ENCODE measurements around the gene LONRF2.
A peak's percentile ranks its signal among the peaks of the same experiment; 100 is the strongest.
"Not testable (repeated sequence)": the region's sequence is repeated elsewhere in the genome, so short reads cannot be mapped to it uniquely, and the experiment has no call there.

The LONRF2 gene

GRCh38 chr2:100250645-100251044 is 71.7 kb downstream of the LONRF2 start:
- Histone ChIP-seq H3K36me3 (no peaks in the 10 kb centered on the region), H3K9me3 (no peaks in the 10 kb centered on the region), H3K27me3 (no peaks in the 10 kb centered on the region), H3K4me3 (no peak overlapping the region), H3K27ac (no peak overlapping the region), H3K4me1 (peaks cover 0 to 3% (median 0%) of the 10 kb centered on the region in 4 donors)
- DNase-seq: no peak
- intact Hi-C loops (cut with DNase I; ENCODE audit: low total_unique reads): no loop called here
- no peak for TF ChIP-seq CTCF (IDR thresholded peaks at IDR 0.05)

GRCh38 chr2:100248971-100249370 is 73.3 kb downstream of the LONRF2 start:
- TF ChIP-seq CTCF (IDR thresholded peaks at IDR 0.05): no peak
- Histone ChIP-seq H3K27me3 (no peaks in the 10 kb centered on the region), H3K4me1 (peaks cover 0 to 3% (median 0%) of the 10 kb centered on the region in 4 donors), H3K9me3 (no peaks in the 10 kb centered on the region), H3K27ac (no peak overlapping the region), H3K36me3 (no peaks in the 10 kb centered on the region), H3K4me3 (no peak overlapping the region)
- intact Hi-C loops (cut with DNase I; ENCODE audit: low total_unique reads): no loop called here
- DNase-seq: no peak

GRCh38 chr2:100248556-100248955 is 73.7 kb downstream of the LONRF2 start:
- H3K9me3 ChIP-seq; DNase-seq; H3K4me1 ChIP-seq; H3K27me3 ChIP-seq; H3K36me3 ChIP-seq; intact Hi-C loops (cut with DNase I; ENCODE audit: low total_unique reads); H3K4me3 ChIP-seq; H3K27ac ChIP-seq: not testable (repeated sequence)

GRCh38 chr2:100248044-100248330 is 74.3 kb downstream of the LONRF2 start:
- DNase-seq: no peak
- TF ChIP-seq CTCF (IDR thresholded peaks at IDR 0.05): no peak
- Histone ChIP-seq H3K9me3 (no peaks in the 10 kb centered on the region), H3K4me3 (no peak overlapping the region), H3K4me1 (peaks cover 0 to 3% (median under 1%) of the 10 kb centered on the region in 4 donors), H3K27me3 (no peaks in the 10 kb centered on the region), H3K27ac (no peak overlapping the region), H3K36me3 (no peaks in the 10 kb centered on the region)
- intact Hi-C loops (cut with DNase I; ENCODE audit: low total_unique reads): no loop called here

- H3K9me3 ChIP-seq: no peaks in the 10 kb centered on the region
- H3K36me3 ChIP-seq: no peaks in the 10 kb centered on the region
- no peak for TF ChIP-seq CTCF (IDR thresholded peaks at IDR 0.05)
- no peak overlapping the region for H3K4me3 ChIP-seq
- no peaks in the 10 kb centered on the region for H3K27me3 ChIP-seq
- DNase-seq: no peak
- intact Hi-C loops (cut with DNase I; ENCODE audit: low total_unique reads): no loop called here
- no peak overlapping the region for H3K27ac ChIP-seq
- peaks cover 0 to 7% (median 2%) of the 10 kb centered on the region in 4 donors for H3K4me1 ChIP-seq
These were observed 74.9 kb downstream of the LONRF2 start for GRCh38 chr2:100247256-100248043.

GRCh38 chr2:100246163-100247145 is 75.8 kb downstream of the LONRF2 start:
- Histone ChIP-seq H3K4me3 (no peak overlapping the region), H3K4me1 (peaks cover 0 to 8% (median 2%) of the 10 kb centered on the region in 4 donors), H3K36me3 (no peaks in the 10 kb centered on the region), H3K27ac (no peak overlapping the region), H3K27me3 (no peaks in the 10 kb centered on the region), H3K9me3 (no peaks in the 10 kb centered on the region)
- peak; percentile 27 to 37 for TF ChIP-seq CTCF (IDR thresholded peaks at IDR 0.05)
- no peak for DNase-seq
- intact Hi-C loops (cut with DNase I; ENCODE audit: low total_unique reads): no loop called here

Measured in tibial artery (tissue), 4 donors.